HEK293 (cell line): ENCODE measurements around the gene SLC7A10.

Source experiments
- OVOL3 ChIP-seq: fragments of 450-650 bp; formaldehyde crosslinking; IDR thresholded peaks from 2 replicates; pipeline ENCODE4 v1.5.1; 2016; ENCODE audit warnings: missing biosample characterization, missing genetic modification characterization
- TCF7L2 ChIP-seq: IDR thresholded peaks from 2 replicates; pipeline ENCODE4 v1.6.1; 2011; ENCODE audit warnings: low read depth, mild to moderate bottlenecking, inconsistent platforms, low read length, moderate library complexity, borderline replicate concordance
- TRIM28 ChIP-seq: IDR thresholded peaks from 2 replicates; pipeline ENCODE4 v1.6.1; 2011; ENCODE audit warnings: low read length, control low read depth, borderline replicate concordance
- ZNF2 ChIP-seq: fragments of 450-650 bp; formaldehyde crosslinking; IDR thresholded peaks from 2 replicates; pipeline ENCODE4 v1.5.1; 2016; ENCODE audit warnings: missing biosample characterization, missing genetic modification characterization
- ZNF37A ChIP-seq: fragments of 450-650 bp; IDR thresholded peaks from 2 replicates; pipeline ENCODE4 v1.5.1; 2018; ENCODE audit warnings: missing biosample characterization, missing genetic modification characterization
- ZNF549 ChIP-seq: fragments of 450-650 bp; IDR thresholded peaks from 2 replicates; pipeline ENCODE4 v1.5.1; 2018; ENCODE audit warnings: missing biosample characterization, missing genetic modification characterization, mild to moderate bottlenecking, inconsistent platforms, moderate library complexity
- ZNF776 ChIP-seq: fragments of 450-650 bp; formaldehyde crosslinking; IDR thresholded peaks from 2 replicates; pipeline ENCODE4 v1.5.0; 2017; ENCODE audit warnings: missing biosample characterization, missing genetic modification characterization, borderline replicate concordance
- TF ChIP-seq, protein P1 (sequence below): fragments of 450-650 bp; formaldehyde crosslinking; IDR thresholded peaks from 2 replicates; pipeline ENCODE4 v1.5.1; 2016; ENCODE audit warnings: missing biosample characterization, missing genetic modification characterization
- TF ChIP-seq, protein P2 (sequence below): fragments of 450-650 bp; formaldehyde crosslinking; IDR thresholded peaks from 2 replicates; pipeline ENCODE4 v1.5.1; 2017; ENCODE audit warnings: missing biosample characterization, missing genetic modification characterization
- TF ChIP-seq, protein P3 (sequence below): fragments of 450-650 bp; formaldehyde crosslinking; IDR thresholded peaks from 2 replicates; pipeline ENCODE4 v1.5.1; 2016; ENCODE audit warnings: missing biosample characterization, missing genetic modification characterization

DNA sequence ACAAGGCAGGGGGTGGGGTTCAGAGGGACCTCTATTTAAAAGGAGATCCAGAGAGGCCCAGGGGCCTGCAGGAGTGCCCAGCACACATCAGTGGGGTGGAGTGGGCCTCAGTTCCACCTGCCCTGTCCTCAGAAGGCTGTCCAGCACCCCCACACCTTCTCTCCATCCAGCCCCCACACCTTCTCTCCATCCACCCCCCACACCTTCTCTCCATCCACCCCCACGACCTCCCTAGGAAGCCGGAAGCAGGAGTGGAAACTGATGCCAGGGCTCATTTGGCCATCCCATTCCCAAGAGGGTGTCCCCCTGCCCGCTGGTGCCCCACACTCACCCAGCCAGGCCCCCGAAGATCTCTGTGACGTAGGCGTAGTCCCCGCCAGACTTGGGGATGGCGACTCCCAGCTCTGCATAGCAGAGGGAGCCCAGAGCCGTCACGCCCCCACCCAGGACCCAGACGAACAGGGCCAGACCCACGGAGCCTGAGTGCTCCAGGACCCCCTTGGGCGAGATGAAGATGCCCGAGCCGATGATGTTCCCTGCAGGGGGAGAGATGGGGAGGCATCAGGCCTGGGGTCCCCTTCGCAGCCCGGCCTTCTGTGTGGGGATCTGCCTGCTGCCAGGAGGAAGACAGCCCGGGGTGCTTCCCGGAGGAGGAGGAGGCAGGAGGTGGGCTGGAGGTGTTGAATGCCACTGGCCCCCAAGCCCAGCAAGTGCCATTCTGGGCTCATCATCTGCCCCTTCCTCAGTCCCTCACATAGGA is 10.0 kb downstream of the SLC7A10 start:
- TF ChIP-seq ZNF549 (tag by site-specific recombination) = no peak
- no peak for TF ChIP-seq TRIM28
- TF ChIP-seq, protein P1, sequence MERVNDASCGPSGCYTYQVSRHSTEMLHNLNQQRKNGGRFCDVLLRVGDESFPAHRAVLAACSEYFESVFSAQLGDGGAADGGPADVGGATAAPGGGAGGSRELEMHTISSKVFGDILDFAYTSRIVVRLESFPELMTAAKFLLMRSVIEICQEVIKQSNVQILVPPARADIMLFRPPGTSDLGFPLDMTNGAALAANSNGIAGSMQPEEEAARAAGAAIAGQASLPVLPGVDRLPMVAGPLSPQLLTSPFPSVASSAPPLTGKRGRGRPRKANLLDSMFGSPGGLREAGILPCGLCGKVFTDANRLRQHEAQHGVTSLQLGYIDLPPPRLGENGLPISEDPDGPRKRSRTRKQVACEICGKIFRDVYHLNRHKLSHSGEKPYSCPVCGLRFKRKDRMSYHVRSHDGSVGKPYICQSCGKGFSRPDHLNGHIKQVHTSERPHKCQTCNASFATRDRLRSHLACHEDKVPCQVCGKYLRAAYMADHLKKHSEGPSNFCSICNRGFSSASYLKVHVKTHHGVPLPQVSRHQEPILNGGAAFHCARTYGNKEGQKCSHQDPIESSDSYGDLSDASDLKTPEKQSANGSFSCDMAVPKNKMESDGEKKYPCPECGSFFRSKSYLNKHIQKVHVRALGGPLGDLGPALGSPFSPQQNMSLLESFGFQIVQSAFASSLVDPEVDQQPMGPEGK (tag by site-specific recombination) = no peak
- TF ChIP-seq, protein P2, sequence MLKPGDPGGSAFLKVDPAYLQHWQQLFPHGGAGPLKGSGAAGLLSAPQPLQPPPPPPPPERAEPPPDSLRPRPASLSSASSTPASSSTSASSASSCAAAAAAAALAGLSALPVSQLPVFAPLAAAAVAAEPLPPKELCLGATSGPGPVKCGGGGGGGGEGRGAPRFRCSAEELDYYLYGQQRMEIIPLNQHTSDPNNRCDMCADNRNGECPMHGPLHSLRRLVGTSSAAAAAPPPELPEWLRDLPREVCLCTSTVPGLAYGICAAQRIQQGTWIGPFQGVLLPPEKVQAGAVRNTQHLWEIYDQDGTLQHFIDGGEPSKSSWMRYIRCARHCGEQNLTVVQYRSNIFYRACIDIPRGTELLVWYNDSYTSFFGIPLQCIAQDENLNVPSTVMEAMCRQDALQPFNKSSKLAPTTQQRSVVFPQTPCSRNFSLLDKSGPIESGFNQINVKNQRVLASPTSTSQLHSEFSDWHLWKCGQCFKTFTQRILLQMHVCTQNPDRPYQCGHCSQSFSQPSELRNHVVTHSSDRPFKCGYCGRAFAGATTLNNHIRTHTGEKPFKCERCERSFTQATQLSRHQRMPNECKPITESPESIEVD (tag by site-specific recombination) = no peak
- no peak for TF ChIP-seq OVOL3 (tag by site-specific recombination)
- no peak for TF ChIP-seq ZNF37A (tag by site-specific recombination)
- TF ChIP-seq ZNF776 = no peak
- TF ChIP-seq, protein P3, sequence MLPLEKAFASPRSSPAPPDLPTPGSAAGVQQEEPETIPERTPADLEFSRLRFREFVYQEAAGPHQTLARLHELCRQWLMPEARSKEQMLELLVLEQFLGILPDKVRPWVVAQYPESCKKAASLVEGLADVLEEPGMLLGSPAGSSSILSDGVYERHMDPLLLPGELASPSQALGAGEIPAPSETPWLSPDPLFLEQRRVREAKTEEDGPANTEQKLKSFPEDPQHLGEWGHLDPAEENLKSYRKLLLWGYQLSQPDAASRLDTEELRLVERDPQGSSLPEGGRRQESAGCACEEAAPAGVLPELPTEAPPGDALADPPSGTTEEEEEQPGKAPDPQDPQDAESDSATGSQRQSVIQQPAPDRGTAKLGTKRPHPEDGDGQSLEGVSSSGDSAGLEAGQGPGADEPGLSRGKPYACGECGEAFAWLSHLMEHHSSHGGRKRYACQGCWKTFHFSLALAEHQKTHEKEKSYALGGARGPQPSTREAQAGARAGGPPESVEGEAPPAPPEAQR = no peak
- no peak for TF ChIP-seq ZNF2 (tag by site-specific recombination)
- TF ChIP-seq TCF7L2 = no peak
